DOHH2 (cell line): ENCODE results near the gene CHST1.

Source experiments
- EZH2phosphoT487 ChIP-seq: fragments of 200-600 bp; sonication (generic); IDR thresholded peaks from 2 replicates; pipeline ENCODE4 v1.6.1; 2017; ENCODE audit warnings: borderline replicate concordance, mild to moderate bottlenecking, antibody characterized with exemption, low read length, moderate library complexity, mixed read lengths
- TF ChIP-seq, protein P1 (sequence below): fragments of 200-600 bp; sonication (generic); IDR thresholded peaks from one replicate; pipeline ENCODE4 v1.5.1; 2014; ENCODE audit warnings: antibody characterized with exemption, mild to moderate bottlenecking, low read depth, low read length; ENCODE audit not compliant: poor library complexity, severe bottlenecking

DNA sequence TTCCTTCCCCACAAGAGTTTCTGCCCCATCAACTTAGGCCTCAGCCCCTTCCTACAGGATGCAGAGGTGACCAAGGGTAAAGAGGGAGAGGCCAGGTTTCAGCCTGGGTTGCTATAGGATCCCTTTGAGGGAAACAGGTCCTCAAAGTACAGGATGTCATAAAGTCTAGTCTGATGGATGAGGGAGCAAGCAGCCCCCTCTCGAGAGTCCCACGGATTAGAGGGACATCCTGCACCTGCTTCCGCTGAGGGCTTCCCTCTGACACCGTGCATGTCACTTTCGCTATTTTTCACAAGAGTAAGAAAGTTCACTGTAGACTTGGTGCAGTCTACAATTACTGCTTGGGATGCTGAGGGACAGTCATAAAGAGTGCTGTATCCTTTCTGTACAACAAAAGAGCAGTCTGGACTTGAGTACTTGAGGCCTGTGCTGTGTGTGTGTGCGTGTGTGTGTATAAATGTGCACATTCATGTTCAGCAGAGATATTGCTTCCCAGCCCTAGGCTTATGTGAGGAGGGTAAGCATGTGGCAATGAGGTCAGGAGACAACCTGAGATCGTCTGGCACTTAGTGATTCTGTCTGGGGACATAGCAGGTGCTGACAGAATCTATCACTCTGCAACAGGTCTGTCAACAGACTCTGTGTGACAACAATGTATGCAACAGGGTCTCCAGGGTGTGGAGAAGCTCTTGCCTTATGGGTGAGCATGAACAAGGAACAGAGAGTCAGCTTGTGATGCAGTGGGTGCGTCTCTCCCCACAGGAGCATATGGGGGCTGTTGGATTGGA lies 18.0 kb upstream of the CHST1 start:
- TF ChIP-seq, protein P1, sequence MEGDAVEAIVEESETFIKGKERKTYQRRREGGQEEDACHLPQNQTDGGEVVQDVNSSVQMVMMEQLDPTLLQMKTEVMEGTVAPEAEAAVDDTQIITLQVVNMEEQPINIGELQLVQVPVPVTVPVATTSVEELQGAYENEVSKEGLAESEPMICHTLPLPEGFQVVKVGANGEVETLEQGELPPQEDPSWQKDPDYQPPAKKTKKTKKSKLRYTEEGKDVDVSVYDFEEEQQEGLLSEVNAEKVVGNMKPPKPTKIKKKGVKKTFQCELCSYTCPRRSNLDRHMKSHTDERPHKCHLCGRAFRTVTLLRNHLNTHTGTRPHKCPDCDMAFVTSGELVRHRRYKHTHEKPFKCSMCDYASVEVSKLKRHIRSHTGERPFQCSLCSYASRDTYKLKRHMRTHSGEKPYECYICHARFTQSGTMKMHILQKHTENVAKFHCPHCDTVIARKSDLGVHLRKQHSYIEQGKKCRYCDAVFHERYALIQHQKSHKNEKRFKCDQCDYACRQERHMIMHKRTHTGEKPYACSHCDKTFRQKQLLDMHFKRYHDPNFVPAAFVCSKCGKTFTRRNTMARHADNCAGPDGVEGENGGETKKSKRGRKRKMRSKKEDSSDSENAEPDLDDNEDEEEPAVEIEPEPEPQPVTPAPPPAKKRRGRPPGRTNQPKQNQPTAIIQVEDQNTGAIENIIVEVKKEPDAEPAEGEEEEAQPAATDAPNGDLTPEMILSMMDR = no peak
- TF ChIP-seq EZH2phosphoT487 = no peak
